ENCODE results near the gene NEU3.
"Not testable (repeated sequence)": the region's sequence is repeated elsewhere in the genome, so short reads cannot be mapped to it uniquely, and the experiment has no call there.

NEU3 gene

DNA sequence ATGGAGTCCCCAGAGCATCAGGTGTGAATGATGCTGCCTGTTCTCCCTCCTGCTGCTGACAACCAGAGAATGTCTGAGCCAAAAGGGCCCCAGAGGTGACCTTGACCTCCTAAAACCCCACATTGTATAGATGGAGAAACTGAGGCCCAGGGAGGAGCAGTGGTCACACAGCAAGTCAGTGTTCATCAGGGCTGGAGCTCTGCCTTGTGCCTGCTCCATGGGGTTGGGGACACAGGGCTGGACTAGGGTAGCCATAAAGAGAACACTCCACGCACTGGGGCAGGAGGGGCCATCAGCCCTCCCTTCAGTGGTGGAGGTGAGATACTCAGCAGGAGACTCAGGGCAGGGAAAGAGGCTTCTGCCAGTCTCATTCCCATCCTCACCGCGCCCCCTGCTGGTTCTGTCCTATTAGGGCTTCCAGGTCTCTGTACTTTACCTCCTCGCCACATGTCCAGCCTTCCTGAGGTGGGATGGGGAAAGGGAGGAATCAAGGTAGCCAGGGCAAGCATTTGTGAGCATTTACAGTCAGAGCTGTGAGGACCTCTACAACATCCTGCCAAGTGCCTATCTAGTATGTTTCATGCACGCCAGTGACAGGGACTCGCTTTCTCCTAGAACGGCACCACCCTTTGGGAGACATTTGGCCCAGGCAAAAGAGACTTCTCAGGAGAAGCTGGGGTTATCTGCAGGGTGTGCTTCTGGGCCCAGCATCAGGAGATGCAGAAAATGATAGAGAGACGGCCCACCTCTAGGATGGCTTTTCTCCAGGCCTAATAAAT lies 43.2 kb downstream of the NEU3 start:
- DNase-seq, result peak; percentile 38 to 53

DNA sequence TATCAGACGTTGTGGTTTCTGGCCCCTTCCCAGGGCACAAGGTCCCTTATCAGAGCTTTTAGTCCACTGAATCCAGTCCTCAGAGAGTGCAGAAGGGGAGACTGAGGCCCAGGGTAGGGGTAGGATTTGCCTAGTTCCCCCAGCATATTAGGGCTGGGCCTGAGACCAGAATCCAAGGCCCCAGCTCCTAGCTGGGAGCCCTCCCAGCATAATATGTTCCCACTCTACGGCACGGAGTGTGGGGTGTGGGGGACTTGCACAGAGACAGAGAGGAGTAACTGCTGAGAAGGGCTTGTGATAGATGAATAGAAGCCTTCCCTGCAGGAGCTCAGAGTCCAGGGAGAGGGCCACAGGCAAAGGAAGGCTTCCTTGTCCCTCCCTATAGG lies 43.8 kb downstream of the NEU3 start:
- DNase-seq, result no peak

DNA sequence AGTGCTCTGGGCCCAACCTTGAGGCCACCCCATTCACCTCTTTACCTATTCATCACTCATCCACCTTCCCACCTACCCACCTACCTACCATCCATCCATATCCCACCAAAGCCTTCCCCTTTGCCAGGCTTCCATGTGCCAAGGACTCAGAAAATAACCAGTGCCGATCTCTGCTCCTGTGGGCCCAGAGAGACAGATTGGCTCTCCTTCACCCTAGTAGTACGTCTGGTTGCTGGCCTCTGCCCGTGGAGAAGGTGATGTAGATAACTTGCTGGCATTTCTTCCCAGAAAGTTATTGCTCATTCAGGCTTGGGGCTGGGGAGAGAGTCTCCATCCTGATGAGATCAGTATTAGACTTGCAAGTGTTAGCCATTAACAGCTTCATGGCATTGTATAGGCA lies 45.2 kb downstream of the NEU3 start:
- DNase-seq, result no peak

GRCh38 chr11:75035256-75035655 lies 46.5 kb downstream of the NEU3 start:
- no peak for DNase-seq

GRCh38 chr11:75035911-75036565 lies 47.3 kb downstream of the NEU3 start:
- DNase-seq, result no peak

DNA sequence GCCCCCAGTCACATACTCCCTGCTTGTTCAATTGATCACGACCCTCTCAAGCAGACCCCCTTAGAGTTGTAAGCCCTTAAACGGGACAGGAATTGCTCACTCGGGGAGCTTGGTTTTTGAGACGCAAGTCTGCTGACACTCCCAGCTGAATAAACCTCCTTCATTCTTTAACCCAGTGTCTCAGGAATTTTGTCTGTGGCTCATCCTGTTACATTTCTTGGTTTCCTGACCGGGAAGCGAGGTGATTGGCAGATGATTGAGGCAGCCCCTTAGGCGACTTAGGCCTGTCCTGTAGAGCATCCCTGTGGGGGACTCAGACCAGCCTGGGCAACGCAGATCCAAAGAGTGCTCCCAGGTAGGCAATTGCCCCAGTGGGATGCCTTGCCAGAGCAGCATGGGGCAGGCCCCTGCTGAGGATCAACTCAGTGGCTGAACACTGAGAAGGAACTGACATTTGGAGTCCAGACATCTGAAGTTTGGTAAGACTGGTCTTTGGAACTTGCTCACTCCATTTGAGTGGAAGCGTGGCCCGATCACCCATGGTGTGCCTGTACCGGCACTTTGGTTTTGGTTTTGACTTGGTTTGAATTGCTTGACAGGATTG lies 51.5 kb downstream of the NEU3 start:
- no peak for DNase-seq

GRCh38 chr11:75041263-75041662 lies 52.5 kb downstream of the NEU3 start:
- DNase-seq, result no peak

DNA sequence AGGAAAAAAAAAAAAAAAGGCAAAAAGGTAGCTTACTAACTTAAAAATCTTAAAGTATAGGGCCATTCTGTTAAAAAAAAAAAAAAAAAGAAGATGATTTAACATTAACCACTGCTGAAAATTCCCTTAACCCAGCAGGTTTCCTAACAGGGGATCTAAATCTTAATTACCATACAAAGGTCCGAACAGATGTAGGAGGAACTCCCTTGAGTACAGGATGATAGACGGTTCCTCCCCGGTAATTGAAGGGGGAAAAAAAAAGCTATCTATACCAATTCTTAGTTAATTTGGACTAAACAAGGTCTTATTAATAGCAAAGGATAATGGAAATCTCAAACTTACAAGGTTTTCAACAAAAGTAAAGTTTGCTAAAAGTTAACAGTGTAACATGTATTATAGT lies 53.1 kb downstream of the NEU3 start:
- DNase-seq, result not testable (repeated sequence)

DNA sequence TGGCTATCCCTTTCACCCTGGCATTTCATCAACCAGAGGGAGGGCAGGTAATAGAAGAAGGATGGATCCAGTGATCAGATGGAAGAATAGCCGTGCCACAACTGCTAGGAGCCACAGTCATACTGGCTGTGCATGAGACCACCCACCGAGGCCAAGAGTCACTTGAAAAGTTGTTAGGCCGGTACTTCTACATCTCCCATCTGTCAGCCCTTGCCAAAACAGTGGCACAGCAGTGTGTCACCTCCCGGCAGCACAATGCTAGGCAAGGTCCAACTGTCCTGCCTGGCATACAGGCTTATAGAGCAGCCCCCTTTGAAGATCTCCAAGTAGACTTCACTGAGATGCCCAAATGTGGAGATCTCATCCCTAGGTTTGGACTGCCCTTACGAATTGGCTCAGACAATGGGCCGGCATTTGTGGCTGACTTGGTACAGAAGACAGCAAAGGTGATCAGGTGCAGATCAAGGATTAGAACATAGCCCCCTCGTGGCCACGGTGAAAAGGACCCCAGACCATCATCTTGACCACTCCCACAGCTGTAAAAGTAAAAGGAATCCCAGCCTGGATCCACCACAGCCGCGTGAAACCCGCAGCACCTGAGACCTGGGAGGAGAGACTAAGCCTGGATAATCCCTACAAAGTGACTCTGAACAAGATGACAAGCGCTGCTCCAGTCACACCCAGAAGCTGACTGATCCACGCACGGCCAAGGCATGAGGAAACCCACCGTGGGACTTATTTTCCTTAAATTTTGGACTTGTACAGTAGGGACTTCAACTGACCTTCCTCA lies 55.8 kb downstream of the NEU3 start:
- not testable (repeated sequence) for DNase-seq

- not testable (repeated sequence) for DNase-seq
Measured at GRCh38 chr11:75046668-75047067, 57.9 kb downstream of the NEU3 start.

GRCh38 chr11:75047191-75047590 lies 58.5 kb downstream of the NEU3 start:
- no peak for DNase-seq

- DNase-seq, result not testable (repeated sequence)
Measured at GRCh38 chr11:75049501-75050266, 61.0 kb downstream of the NEU3 start.

DNA sequence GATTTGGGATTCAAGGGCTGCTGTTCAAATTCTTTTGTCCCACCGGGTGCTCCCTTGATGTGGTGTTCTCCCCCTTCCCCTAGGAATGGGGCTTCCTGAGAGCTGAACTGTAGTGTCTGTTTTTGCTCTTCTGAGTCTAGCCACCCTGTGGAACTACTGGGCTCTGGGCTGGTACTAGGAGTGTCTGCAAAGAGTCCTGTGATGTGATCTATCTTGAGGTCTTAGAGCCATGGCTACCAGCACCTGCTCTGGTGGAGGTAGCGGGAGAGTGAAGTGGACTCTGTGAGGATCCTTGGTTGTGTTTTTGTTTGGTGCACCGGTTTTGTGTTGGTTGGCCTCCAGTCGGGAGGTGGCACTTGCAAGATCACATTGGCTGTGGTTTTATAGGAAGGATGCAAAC lies 61.8 kb downstream of the NEU3 start:
- no peak for DNase-seq

GRCh38 chr11:75051043-75051442 lies 62.3 kb downstream of the NEU3 start:
- no peak for DNase-seq

- DNase-seq, result no peak
Measured at GRCh38 chr11:75052457-75052856, 63.7 kb downstream of the NEU3 start.

DNA sequence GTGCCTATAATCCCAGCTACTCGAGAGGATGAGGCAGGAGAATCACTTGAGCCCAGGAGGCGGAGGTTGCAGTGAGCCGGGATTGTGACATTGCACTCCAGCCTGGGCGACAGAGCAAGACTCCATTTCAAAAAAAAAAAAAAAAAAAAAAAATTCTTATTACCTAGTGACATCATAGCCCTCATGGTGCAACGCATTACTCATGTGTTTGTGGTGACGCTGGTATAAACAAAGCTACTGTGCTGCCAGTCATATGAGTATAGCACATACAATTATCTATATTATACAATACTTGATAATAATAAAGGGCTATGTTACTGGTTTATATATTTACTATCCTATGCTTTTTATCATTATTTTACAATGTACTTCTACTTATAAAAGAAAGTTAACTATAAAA lies 66.8 kb downstream of the NEU3 start:
- DNase-seq, result no peak

DNA sequence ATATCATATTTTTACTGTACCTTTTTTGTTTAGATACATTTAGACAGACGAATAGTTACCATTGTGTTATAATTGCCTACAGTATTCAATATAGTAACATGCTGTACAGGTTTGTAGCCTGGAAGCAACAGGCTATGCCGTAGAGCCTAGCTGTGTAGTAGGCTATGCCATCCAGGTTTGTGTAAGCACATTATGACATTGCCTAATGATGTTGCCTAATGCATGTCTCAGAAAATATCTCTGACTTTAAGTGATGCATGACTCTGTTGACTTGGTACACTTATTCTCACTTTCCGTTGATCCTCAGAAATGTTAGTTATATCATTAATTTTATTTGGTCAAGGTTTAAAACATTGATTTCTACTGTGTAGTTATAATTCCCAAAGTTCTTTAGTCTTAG lies 68.1 kb downstream of the NEU3 start:
- DNase-seq, result no peak

DNA sequence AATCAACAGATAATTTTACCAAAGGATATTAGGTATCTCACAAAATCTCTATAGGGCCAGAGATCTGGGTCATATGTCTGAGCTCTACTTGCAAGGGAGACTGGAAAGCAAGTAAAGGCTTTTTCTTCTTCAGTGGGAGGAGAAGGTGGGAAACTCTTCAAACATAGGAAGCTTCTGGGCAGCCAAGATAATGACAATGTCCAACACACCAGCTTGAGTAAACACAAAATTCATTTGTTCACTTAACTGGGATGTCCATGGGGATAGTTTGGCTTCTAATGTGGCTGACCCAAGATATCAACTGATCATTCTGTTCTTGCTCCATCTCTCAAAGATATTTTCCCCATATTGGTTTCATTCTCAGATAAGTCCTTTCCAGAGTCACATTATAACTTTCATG lies 70.6 kb downstream of the NEU3 start:
- DNase-seq, result no peak

DNA sequence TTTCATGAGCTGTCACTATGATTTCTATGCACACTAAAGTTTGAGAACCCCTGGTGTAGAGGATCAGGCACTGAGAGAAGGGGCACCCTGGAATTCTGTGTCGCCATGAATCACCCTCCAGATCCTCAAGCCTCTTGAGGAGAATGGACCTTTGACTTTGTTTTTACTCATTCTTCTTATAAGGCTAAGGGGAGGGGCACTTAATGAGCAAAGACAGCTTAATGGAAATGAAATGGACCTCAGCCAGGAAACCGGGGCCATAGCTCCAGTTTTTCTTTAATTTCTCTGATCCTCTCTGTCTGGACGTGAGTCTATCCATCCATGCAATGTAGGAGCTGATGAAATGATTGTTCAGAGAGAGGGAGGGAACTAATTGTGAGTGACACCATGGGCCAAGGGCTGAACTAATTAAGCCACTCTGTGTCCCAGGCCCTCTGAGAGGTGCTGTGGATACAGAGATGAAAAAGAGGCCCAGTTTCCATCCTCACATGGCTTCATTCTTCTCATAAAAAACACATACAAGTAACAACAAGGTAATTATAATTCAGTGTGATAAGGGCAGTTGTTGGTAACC lies 75.1 kb downstream of the NEU3 start:
- DNase-seq, result no peak

- DNase-seq, result no peak
Measured at GRCh38 chr11:75066061-75066460, 77.3 kb downstream of the NEU3 start.

Data from CD4-positive, alpha-beta T cell treated with Interferon alpha-2 for 1 hour (primary cell).